HG02642 (cell line): ENCODE data around the gene OGFOD3.
"Not testable (repeated sequence)": the region's sequence is repeated elsewhere in the genome, so short reads cannot be mapped to it uniquely, and the experiment has no call there.

ENCODE experiments used
- ATAC-seq: cut with Tn5 transposase; IDR thresholded peaks from one replicate; pipeline ENCODE4 v1.9.1; 2021; ENCODE audit warnings: mild to moderate bottlenecking; ENCODE audit not compliant: unreplicated experiment, poor library complexity

Gene OGFOD3

GRCh38 chr17:82380860-82381702 lies 37.3 kb downstream of the OGFOD3 start:
- no peak for ATAC-seq

GRCh38 chr17:82378741-82379021 lies 39.7 kb downstream of the OGFOD3 start:
- no peak for ATAC-seq

GRCh38 chr17:82377924-82378740 lies 40.3 kb downstream of the OGFOD3 start:
- no peak for ATAC-seq

GRCh38 chr17:82377294-82377693 lies 41.1 kb downstream of the OGFOD3 start:
- ATAC-seq: not testable (repeated sequence)

- ATAC-seq: no peak
Observed at GRCh38 chr17:82376042-82376730, 42.2 kb downstream of the OGFOD3 start.

GRCh38 chr17:82375359-82376041 lies 42.9 kb downstream of the OGFOD3 start:
- no peak for ATAC-seq

GRCh38 chr17:82374626-82375331 lies 43.6 kb downstream of the OGFOD3 start:
- ATAC-seq: no peak

- no peak for ATAC-seq
Observed at GRCh38 chr17:82373731-82374625, 44.4 kb downstream of the OGFOD3 start.

- not testable (repeated sequence) for ATAC-seq
Observed at GRCh38 chr17:82373072-82373452, 45.3 kb downstream of the OGFOD3 start.

GRCh38 chr17:82372249-82373071 lies 45.9 kb downstream of the OGFOD3 start:
- ATAC-seq: no peak

GRCh38 chr17:82371333-82372248 lies 46.8 kb downstream of the OGFOD3 start, which contains the start of gene UTS2R:
Gene UTS2R (plus strand): TSS chr17:82371765. CDS start chr17:82374325, 2,560 bp downstream.
- ATAC-seq: no peak

GRCh38 chr17:82370471-82371332 lies 47.7 kb downstream of the OGFOD3 start:
- no peak for ATAC-seq

- ATAC-seq: no peak
Observed at GRCh38 chr17:82369211-82369610, 49.2 kb downstream of the OGFOD3 start.

GRCh38 chr17:82367724-82368524 lies 50.5 kb downstream of the OGFOD3 start:
- no peak for ATAC-seq

- ATAC-seq: no peak
Observed at GRCh38 chr17:82366749-82367148, 51.6 kb downstream of the OGFOD3 start.
